Ovary (tissue), 3 donors: ENCODE results near the gene CYP27C1.

Source experiments
- CTCF ChIP-seq, 3 donors: fragments of 450-650 bp in 2 of 3; fragments of 200-600 bp in 1 of 3; IDR thresholded peaks; one replicate each; pipeline versions ENCODE4 v1.5.1 to v1.8.0; 2016 to 2022; ENCODE audit warnings: antibody characterized with exemption in 3 of 3, mild to moderate bottlenecking in 1 of 3
- EP300 ChIP-seq: sonication (generic); formaldehyde crosslinking; IDR thresholded peaks from one replicate; pipeline ENCODE4 v1.6.1; 2017; ENCODE audit warnings: antibody characterized with exemption
- POLR2A ChIP-seq: fragments of 450-650 bp; IDR thresholded peaks from one replicate; pipeline ENCODE4 v1.6.1; 2017; ENCODE audit warnings: antibody characterized with exemption, mild to moderate bottlenecking, moderate library complexity
- donor health status: DM: no; HTN: no; CAD: no.

- TF ChIP-seq CTCF (IDR thresholded peaks at IDR 0.05), result no peak
- no peak for TF ChIP-seq EP300
- no peak for TF ChIP-seq POLR2A
Measured at GRCh38 chr2:127164761-127165538, 55.1 kb downstream of the CYP27C1 start.
